HG03469 (cell line): ENCODE measurements around the gene ESPNL.
"Not testable (repeated sequence)": the region's sequence is repeated elsewhere in the genome, so short reads cannot be mapped to it uniquely, and the experiment has no call there.

Experiments
- ATAC-seq: cut with Tn5 transposase; IDR thresholded peaks from one replicate; pipeline ENCODE4 v1.9.1; 2021; ENCODE audit warnings: mild to moderate bottlenecking, moderate library complexity, moderate number of reproducible peaks; ENCODE audit not compliant: unreplicated experiment

Gene ESPNL, protein sequence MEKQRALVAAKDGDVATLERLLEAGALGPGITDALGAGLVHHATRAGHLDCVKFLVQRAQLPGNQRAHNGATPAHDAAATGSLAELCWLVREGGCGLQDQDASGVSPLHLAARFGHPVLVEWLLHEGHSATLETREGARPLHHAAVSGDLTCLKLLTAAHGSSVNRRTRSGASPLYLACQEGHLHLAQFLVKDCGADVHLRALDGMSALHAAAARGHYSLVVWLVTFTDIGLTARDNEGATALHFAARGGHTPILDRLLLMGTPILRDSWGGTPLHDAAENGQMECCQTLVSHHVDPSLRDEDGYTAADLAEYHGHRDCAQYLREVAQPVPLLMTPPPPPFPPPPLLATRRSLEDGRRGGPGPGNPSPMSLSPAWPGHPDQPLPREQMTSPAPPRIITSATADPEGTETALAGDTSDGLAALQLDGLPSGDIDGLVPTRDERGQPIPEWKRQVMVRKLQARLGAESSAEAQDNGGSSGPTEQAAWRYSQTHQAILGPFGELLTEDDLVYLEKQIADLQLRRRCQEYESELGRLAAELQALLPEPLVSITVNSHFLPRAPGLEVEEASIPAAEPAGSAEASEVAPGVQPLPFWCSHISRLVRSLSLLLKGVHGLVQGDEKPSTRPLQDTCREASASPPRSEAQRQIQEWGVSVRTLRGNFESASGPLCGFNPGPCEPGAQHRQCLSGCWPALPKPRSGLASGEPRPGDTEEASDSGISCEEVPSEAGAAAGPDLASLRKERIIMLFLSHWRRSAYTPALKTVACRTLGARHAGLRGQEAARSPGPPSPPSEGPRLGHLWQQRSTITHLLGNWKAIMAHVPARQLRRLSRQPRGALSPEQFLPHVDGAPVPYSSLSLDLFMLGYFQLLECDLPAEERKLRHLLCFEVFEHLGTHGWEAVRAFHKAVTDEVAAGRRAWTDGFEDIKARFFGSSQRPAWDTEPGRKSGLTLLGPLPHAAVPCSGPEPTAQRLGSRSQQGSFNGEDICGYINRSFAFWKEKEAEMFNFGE

DNA sequence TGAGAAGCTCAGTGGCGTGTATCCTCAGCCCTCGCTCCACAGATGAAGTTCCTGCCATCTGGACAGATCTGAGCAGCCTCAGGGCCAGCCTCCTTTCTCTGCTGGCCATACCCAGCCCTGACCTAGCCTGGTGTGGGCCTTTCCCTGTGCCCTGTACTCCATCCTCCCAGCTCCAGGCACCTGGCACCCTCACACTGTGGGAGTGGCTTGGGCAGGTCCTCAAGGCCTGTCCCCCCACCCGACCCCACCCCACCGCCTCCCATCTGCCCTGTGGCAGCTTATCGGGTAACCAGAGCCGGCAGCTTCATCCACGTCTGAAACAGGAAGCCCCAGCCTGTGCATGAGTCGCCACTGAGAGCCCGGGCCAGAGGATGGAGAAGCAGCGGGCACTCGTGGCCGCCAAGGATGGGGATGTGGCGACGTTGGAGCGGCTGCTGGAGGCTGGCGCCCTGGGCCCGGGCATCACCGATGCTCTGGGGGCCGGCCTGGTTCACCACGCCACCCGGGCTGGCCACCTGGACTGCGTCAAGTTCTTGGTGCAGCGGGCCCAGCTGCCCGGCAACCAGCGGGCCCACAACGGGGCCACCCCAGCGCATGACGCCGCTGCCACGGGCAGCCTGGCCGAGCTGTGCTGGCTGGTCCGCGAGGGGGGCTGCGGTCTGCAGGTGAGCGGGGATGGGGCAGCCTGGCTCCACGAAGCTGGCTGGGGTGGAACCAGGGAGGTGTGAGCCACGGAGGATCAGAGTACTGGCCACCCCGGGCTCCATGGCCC, at the start of gene ESPNL:
Gene ESPNL (plus strand): TSS at position 292 of the 772 bp plus-strand sequence. CDS start 80 bp downstream, at position 372.
- ATAC-seq, result no peak

DNA sequence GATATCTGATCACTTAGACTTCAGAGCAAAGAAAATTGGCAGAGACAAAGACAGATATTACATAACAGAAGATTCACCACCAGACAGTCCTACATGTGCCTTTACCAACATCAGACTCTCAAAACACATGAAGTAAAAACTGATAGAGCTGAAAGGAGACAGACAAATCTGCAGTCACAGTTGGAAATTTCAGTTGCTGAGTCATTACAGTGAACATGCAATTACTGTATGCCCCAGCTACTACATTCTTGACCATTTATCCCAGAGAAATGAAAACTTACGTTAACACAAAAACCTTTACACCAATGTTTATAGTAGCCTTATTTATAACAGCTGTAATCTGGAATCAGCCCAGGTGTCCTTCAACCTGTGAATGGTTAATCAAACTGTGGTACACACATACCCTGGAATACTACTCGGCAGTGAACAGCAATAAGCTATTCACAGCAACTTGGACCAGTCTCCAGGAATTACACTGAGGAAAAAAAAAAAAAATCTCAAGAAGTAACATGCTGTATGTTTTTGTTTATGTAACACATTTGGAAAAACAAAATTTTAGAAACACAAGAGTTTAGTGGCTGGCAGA, 46.9 kb upstream of the ESPNL start:
- no peak for ATAC-seq

DNA sequence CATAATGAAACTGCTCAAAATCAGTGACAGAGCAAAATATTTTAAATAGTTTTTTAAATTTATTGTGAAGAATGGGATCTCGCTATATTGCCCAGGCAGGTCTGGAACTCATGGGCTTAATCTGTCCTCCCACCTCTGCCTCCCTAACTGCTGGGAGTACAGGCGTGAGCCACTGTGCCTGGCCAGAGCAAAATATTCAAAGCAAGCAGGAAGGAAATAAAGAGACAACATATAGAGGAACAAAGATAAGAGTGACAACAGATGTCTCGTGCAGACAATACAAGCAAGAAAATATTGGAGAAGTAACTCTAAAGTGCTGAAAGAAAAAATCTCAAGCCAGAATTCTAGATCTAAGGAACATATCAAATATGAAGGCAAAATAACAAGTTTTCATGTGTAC, 44.3 kb upstream of the ESPNL start:
- no peak for ATAC-seq

DNA sequence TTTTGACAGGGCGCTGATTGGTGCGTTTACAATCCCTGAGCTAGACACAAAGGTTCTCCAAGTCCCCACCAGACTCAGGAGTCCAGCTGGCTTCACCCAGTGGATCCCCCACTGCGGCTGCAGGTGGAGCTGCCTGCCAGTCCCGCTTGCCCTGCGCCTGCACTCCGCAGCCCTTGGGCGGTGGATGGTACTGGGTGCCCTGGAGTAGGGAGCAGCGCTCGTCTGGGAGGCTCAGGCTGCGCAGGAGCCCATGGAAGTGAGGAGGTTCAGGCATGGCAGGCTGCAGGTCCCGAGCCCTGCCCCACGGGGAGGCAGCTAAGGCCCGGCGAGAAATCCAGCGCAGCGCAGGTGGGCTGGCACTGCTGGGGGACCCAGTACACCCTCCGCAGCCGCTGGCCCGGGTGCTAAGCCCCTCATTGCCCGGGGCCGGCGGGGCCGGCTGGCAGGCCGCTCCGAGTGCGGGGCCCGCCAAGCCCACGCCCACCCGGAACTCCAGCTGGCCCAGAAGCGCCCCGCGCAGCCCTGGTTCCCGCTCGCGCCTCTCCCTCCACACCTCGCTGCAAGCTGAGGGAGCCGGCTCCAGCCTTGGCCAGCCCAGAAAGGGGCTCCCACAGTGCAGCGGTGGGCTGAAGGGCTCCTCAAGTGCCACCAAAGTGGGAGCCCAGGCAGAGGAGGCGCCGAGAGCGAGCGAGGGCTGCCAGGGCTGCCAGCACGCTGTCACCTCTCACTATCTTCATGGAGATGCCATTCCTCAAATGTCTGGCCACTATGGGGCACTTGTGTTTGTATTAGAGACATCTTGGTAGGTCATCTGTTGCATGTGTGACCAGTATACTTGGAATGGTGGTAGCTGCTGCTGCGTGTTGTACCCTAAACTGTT, 42.2 kb upstream of the ESPNL start:
- ATAC-seq, result not testable (repeated sequence)

GRCh38 chr2:238059505-238059904, 40.6 kb upstream of the ESPNL start:
- no peak for ATAC-seq

DNA sequence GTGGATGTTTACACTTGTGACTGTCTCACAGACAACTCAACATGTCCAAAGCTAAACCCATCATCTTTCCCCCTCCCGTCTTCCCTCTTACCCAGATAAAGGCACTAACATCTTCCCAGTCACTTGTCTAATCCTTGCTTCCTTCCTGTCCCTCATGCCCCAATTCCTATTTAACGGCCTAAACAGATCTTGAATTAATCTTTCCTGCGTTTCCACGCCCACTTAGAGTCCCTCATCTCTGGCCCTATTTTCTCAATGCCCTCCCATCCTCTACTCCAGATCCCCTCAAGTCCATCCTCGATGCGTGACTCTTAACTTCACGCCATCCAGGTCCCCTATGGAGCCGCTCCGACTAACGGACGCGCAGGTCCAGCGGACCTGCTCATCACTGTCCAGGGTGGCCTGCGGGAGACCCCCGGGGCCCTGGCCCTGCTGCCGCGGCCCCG, 40.0 kb upstream of the ESPNL start:
- ATAC-seq, result no peak

- ATAC-seq, result peak; percentile 93
Measured at GRCh38 chr2:238060542-238061314, 39.4 kb upstream of the ESPNL start, which contains the start of gene SCLY. Gene SCLY (plus strand): TSS chr2:238061001. CDS start chr2:238061055, 54 bp downstream.

- ATAC-seq, result no peak
Measured at GRCh38 chr2:238061315-238062202, 38.6 kb upstream of the ESPNL start.

DNA sequence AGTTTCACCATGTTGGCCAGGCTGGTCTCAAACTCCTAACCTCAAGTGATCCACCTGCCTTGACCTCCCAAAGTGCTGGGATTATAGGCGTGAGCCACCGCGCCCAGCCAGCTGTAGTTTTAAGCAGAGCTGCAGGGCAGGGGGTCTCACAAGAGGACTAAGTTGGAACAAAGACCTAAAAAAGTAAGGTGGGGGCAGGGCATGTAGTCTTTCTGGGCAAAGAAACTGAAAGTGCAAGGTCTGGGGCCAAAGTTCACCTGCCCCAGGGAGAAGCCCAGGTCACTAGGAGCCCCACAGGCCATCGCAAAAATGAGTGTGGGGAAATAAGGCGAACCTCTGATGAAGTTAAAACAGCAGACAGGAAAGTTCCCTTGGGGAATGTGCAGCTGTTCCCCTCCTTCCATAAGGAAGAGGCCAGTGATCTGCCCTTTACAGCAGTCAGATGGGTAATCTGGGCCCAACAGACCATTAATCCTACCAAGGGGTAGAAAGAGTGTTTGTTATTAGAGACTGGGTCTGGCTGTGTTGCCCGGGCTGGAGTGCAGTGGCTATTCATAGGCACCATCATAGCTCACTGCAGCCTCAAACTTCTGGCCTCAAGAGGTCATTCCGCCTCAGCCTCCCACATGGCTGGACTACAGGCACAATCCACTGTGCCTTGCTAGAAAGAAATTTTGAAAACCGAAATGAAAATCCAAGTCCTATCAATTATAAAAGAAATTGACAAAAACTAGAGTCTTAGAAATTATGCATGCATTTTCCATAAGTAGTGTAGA, 36.5 kb upstream of the ESPNL start:
- ATAC-seq, result no peak

DNA sequence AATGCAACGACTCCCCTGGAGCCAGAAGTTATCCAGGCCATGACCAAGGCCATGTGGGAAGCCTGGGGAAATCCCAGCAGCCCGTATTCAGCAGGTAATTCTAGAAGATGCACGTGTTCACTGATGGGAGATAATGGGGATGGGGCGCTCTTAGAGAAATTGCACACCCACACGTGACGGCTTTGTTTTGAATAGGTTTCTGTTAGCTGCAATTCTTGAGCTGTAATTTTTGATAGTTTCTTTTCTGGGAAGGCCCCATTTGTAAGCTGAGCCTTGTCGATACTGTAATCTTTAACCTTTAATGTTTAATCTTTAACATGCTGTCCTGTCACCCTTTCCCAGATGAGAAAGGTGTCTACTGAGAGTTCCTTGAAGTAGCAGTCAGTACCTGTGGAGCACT, 35.8 kb upstream of the ESPNL start:
- no peak for ATAC-seq

- ATAC-seq, result no peak
Measured at GRCh38 chr2:238065071-238065846, 34.9 kb upstream of the ESPNL start.

- no peak for ATAC-seq
Measured at GRCh38 chr2:238066218-238066617, 33.9 kb upstream of the ESPNL start.

DNA sequence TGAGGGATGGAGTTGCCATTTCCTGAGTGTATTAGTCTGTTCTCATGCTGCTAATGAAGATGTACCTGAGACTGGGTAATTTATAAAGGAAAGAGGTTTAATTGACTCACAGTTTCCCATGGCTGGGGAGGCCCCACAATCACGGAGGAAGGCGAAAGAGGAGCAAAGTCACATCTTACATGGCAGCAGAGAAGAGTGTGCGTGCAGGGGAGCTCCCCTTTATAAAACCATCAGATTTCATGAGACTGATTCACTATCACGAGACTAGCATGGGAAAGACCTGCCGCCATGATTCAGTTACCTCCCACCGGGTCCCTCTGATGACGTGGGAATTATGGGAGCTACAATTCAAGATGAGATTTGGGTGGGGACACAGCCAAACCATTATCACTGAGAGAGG, 33.4 kb upstream of the ESPNL start:
- ATAC-seq, result not testable (repeated sequence)

GRCh38 chr2:238067939-238068338, 32.2 kb upstream of the ESPNL start:
- no peak for ATAC-seq

- no peak for ATAC-seq
Measured at GRCh38 chr2:238069021-238069709, 31.0 kb upstream of the ESPNL start.
